DND-41 (cell line): ENCODE results near the gene PAPPA.

Experiments used
- CTCF ChIP-seq: IDR thresholded peaks from 2 replicates; pipeline ENCODE4 v1.5.1; 2012; ENCODE audit warnings: borderline replicate concordance, low read length, moderate library complexity, mild to moderate bottlenecking; ENCODE audit not compliant: poor library complexity, severe bottlenecking; ENCODE audit errors: extremely low read depth
- EZH2 ChIP-seq: IDR thresholded peaks from 3 replicates; pipeline ENCODE4 v1.6.1; 2012; ENCODE audit warnings: borderline replicate concordance, low read depth, mild to moderate bottlenecking, moderate library complexity, low read length, inconsistent platforms; ENCODE audit not compliant: severe bottlenecking

- TF ChIP-seq CTCF (no peak), EZH2 (no peak)
Observed at GRCh38 chr9:116187570-116188170, 34.1 kb downstream of the PAPPA start.
